Activated CD4-positive, alpha-beta T cell treated with anti-CD3 and anti-CD28 coated beads, Interleukin-2, amount 50 U/mL, for 48 hours (primary cell): ENCODE data around the gene COL13A1.

ENCODE experiments used
- DNase-seq, 2 experiments: peaks; one replicate each; pipeline ENCODE4 v3.0.0-alpha.2; 2020

Gene COL13A1

DNA sequence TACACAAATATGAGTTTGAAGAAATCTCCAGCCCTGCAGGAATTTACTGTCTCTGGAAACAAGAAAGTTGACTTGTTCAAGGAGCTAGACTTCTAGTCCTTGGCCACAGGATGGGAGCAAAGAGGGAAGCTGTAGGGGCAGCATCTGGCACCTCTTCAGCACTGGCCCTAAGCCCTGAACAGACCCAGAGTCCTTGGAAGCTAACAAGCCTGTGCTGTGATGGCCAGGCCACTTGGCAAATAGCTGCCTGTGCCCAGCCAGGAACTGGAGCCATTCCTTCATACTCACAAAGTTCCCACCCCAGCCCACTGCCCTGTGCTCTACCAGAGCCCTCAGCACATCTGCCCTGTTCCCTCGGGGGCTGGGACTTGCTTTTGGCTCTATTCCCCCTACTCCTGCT is 9.4 kb upstream of the COL13A1 start:
- DNase-seq: no peak

GRCh38 chr10:69794673-69795072 is 7.0 kb upstream of the COL13A1 start:
- no peak for DNase-seq

GRCh38 chr10:69795242-69795934 is 6.3 kb upstream of the COL13A1 start:
- no peak for DNase-seq

- DNase-seq: no peak
These were observed 3.7 kb upstream of the COL13A1 start for GRCh38 chr10:69797959-69798358.

DNA sequence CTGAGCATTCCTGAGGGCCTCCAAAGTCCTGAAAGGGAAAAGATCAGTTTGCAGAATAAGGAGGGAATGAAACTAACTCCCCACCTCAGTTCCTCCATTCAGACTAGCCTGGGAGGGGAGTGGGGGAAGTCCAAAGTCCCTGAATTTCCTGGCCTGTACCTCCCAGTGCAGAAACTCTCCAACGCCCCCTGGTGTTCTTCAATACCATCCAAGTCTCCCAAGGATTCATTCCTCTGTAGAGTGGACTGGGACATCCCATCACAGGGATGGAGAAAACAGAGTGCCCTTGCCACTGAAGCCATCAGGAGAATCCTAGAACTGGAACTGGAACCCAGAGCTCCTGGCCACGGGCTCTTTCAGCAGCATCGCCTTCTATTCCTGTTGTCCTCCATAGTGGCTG is 1.6 kb upstream of the COL13A1 start:
- DNase-seq: peak in 1 of 2 experiments; percentile 14

DNA sequence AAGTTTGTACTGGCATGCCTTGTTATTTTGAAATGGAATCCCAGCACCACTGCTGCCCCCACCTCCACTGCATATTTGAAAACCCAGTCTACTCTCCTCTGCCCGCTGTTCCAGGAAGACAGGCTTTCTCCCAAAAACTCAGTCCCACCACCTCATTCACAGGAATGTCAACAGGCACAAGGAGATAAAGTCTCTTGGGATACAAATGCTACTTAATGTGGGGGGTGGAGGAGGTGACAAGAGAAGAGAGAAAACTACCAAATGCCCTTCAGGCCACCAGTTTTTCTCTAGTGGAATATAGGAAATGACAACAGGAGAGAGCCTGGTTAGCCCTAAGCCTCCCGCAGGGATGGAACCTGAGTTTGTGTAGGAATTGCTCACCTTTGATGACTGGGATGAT is 1.0 kb upstream of the COL13A1 start:
- DNase-seq: no peak

GRCh38 chr10:69801094-69801433 is 642 bp upstream of the COL13A1 start:
- peak; percentile 43 to 57 for DNase-seq

- DNase-seq: no peak
These were observed 887 bp downstream of the COL13A1 start for GRCh38 chr10:69802424-69803161.

DNA sequence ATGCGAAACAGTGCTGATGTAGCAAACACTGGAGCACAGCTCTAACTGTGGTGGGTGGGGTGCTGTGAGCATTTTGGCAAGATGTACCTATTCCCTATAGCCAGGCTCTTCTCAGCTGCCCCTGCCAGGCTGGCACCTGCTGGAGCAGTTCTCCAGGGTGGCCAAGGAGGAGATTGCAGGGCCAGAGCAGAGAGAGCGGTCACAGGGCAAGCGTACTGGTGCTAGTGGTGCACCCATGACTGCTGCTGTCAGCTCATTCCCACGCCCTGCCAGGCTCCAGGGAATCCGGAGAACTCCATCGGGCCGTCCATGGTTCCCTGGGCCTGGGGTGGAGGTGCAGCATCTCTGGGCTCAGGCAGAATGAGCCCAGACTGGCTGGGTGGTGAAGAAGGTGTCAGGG is 2.1 kb downstream of the COL13A1 start:
- no peak for DNase-seq

DNA sequence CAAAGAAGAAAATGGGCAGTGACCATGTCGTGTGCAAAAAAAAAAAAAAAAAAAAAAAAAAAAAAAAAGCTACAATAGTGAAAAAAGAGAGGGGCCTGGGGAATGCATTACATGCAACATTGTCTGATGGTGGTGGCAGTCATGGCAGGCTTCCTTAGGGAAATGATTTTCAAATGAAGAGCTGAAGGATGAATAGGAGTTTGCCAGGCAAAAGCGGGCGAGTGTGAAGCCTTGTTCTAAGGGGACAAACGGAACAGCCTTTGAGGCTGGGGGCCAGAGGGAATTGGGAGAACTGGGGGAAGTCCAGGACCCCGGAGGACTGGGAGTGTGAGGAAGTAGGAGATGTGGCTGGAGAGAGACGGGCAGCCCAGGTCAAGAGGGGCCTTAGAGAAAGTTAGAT is 3.1 kb downstream of the COL13A1 start:
- no peak for DNase-seq

GRCh38 chr10:69807122-69807521 is 5.4 kb downstream of the COL13A1 start:
- no peak for DNase-seq

DNA sequence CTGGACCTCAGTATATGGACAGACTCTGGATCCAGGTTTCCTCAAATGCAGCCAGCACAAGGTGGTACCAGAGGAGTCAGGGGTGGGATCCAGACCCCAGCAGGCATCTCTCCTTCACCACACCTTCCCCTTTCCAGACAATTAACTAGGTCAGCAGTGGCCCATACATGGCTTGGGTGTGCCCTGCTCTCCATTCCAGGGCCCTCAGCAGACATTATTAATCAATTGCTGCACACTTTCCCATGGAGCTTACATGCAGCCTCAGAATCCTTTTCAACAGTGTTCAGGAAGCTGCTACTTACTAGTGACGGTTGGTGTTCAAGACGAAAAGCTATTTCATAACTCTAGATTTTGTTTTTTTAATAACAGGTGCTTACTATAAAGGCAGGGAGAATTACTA is 6.0 kb downstream of the COL13A1 start:
- DNase-seq: no peak

- DNase-seq: no peak
These were observed 7.6 kb downstream of the COL13A1 start for GRCh38 chr10:69809318-69809717.

- DNase-seq: no peak
These were observed 8.4 kb downstream of the COL13A1 start for GRCh38 chr10:69810097-69810496.

DNA sequence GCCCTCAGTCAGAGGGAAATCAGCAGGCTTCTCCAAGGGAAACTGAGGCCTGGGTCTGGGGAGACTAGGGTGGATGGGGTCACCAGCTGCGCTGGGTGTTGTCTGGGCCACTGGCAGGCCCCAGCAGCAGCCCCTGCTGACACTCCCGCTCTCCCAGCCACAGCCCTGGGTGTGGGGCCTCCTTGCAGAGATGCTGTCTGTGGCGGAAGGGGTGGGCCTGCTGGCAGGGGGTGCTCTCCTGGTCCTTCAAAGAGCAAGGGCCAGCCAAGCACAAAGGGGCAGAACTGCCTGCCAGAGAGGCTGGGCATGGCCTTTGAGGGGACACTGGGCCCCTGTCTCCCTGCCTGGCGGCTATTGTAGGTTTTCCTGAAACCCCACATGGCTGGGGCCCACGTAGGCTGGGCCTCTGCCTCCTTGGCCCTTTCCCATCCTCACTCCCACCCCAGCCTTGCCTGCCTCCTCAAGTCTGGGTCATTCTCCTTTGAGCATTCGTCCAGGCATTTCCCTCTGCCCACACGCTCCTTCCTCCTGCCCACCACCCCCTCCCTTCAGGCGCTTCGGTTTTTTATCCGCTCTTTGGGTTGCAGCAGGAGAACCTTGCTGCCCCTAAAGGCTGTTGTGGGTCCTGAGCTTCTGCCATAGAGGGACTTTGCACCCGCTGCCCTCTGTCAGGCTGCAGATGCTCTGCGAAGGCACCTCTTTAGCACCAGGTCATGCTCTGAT is 9.1 kb downstream of the COL13A1 start:
- no peak for DNase-seq

- DNase-seq: no peak
These were observed 11.9 kb downstream of the COL13A1 start for GRCh38 chr10:69813632-69814031.

- DNase-seq: no peak
These were observed 12.5 kb downstream of the COL13A1 start for GRCh38 chr10:69814251-69814650.

GRCh38 chr10:69815104-69815503 is 13.4 kb downstream of the COL13A1 start:
- no peak for DNase-seq

GRCh38 chr10:69816521-69816920 is 14.8 kb downstream of the COL13A1 start:
- no peak for DNase-seq

DNA sequence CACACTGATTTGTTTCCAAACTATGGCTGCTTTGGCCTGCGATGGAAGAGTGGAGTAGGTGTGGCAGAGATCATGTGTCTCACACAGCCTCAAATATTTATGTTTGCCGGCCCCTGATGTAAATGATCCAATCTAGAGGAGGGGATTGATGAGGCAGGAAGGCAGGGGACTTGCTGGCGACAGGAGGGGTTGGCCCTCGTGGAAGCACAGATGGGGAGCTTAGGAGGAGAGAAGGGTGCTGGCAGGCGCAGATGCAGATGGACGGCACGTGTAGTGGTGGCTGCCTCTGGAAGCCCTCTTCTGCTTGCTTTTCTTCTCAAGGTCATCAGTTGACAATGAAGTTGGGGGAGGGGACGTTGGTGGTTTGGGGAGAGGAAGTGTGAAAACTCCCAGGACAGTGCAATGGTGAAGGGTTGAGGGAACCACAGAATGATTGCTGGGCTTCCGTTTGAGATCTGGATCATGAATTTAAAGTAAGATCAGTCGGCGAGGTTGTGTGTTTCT is 15.4 kb downstream of the COL13A1 start:
- no peak for DNase-seq

DNA sequence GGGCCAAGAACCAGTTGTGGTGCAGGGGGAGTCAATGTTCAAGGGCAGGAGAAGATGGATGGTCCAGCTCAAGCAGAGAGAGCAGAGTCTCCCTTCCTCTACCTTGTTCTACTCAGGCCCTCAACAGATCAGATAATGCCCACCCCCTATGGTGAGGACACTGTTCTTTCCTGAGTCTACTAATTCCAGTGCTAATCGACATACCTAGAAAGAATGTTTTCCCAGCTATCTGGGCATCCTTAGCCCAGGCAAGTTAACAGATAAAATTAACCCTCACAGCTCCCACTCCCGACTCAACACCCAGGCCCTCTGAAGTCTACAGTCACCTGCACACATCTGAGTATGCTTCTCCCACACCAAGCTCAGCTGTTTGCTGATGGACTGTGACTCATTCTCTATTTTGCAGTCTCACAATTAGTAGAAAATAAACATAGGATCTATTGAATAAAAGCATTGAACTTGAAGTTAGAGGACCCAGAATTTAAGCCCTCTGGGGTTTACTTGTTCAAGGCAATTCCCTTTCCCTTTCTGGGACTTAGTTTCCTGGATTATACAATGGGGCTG is 17.1 kb downstream of the COL13A1 start:
- no peak for DNase-seq

- no peak for DNase-seq
These were observed 18.2 kb downstream of the COL13A1 start for GRCh38 chr10:69819716-69820506.

DNA sequence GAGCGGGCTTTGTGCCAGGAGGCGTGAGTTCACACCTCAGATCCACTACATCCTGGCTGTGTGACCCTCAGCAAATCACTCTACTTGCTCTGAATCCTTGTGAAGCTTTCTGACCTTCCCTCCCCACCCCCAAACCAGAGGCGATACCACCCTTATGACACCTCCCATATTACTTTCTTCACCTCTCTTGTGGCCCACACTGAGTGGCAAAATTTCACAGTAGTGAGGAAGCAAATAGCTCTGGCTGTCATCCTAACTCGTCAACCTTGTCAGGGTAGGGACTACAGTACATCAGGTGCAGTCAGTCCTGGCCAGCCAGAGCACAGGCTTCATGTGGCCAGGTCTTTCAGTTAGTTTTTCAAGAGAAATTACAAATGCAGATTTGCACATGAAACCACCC is 19.1 kb downstream of the COL13A1 start:
- DNase-seq: no peak
